ENCODE results near the gene PNLIPRP3.

The PNLIPRP3 gene

DNA sequence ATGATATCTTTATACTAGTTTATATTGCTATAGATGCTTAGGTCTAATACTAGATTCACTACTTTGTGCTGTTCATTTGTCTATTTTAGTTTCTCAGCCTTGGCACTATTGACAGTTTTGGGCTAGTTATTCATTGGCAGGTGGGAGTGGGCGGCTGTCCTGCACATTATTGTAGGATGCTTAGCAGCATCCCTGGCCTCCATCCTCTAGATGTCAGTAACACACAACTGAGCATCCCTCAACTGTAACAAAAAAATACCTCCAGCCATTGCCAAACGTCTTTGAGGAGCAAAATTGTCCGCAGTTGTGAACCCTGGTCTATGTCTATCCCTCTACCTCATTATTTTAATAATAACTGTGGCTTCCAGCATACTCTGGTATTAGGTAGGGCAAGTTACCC lies 83.7 kb downstream of the PNLIPRP3 start:
- no peak for DNase-seq

GRCh38 chr10:116521424-116522290 lies 94.0 kb downstream of the PNLIPRP3 start:
- DNase-seq, result no peak

- no peak for DNase-seq
Measured at GRCh38 chr10:116522803-116523381, 95.2 kb downstream of the PNLIPRP3 start.

DNA sequence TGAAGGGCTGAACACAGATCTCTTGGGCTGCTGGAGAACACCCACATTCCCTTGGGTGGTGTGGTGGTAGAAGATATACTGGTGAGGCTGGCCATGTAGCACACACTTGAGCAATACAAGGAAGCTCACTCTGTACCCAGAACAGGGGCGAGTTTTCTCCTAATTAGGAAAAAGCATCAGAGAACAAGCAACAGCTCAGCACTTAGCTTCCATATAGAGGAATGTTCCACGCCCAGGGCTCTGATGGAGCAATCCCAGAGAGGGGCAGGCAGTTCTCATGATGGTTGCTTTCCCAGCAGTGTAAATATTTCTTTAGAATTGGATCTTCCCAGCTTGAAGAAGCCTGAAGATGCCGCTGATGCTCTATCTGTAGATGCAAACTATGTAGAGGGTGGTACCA lies 97.1 kb downstream of the PNLIPRP3 start:
- no peak for DNase-seq

GRCh38 chr10:116526219-116526618 lies 98.6 kb downstream of the PNLIPRP3 start:
- DNase-seq, result no peak
